ENCODE results near the gene TERB1.

Gene TERB1

GRCh38 chr16:66741950-66742808 is 59.2 kb downstream of the TERB1 start:
- TF ChIP-seq CTCF (conservative IDR thresholded peaks at IDR 0.05; ENCODE audit: low read depth, low read length), result no peak
- peak; percentile 75 for DNase-seq (ENCODE audit: low read depth)
- H3K4me3 ChIP-seq (ENCODE audit: low read depth, low read length), result no peak overlapping the region

- no peak overlapping the region for H3K4me3 ChIP-seq (ENCODE audit: low read depth, low read length)
- peak; percentile 93 for DNase-seq (ENCODE audit: low read depth)
- TF ChIP-seq CTCF (conservative IDR thresholded peaks at IDR 0.05; ENCODE audit: low read depth, low read length), result no peak
Observed at GRCh38 chr16:66741169-66741900, 60.0 kb downstream of the TERB1 start.

- TF ChIP-seq CTCF (conservative IDR thresholded peaks at IDR 0.05; ENCODE audit: low read depth, low read length), result no peak
- peak; percentile 52 for DNase-seq (ENCODE audit: low read depth)
- H3K4me3 ChIP-seq (ENCODE audit: low read depth, low read length), result no peak overlapping the region
Observed at GRCh38 chr16:66740533-66740932, 60.9 kb downstream of the TERB1 start.

GRCh38 chr16:66740010-66740409 is 61.4 kb downstream of the TERB1 start:
- peak; percentile 68 for DNase-seq (ENCODE audit: low read depth)
- peak; percentile 75 for TF ChIP-seq CTCF (conservative IDR thresholded peaks at IDR 0.05; ENCODE audit: low read depth, low read length)
- no peak overlapping the region for H3K4me3 ChIP-seq (ENCODE audit: low read depth, low read length)

- no peak for TF ChIP-seq CTCF (conservative IDR thresholded peaks at IDR 0.05; ENCODE audit: low read depth, low read length)
- H3K4me3 ChIP-seq (ENCODE audit: low read depth, low read length), result no peak overlapping the region
- no peak for DNase-seq (ENCODE audit: low read depth)
Observed at GRCh38 chr16:66735891-66736290, 65.5 kb downstream of the TERB1 start.

GRCh38 chr16:66731101-66731500 is 70.3 kb downstream of the TERB1 start:
- H3K4me3 ChIP-seq (ENCODE audit: low read depth, low read length), result no peak overlapping the region
- TF ChIP-seq CTCF (conservative IDR thresholded peaks at IDR 0.05; ENCODE audit: low read depth, low read length), result no peak
- no peak for DNase-seq (ENCODE audit: low read depth)
